A673 (cell line): Measurements from ENCODE around the gene UCP3. TPM values are rescaled to one million over a fixed set of nuclear protein-coding genes. Genes with fewer than 3 reads are reported as not detected.

ENCODE experiments used
- BruUV-seq: library from RNA; stranded (reverse); fragments of 400-500 nt; replicated peaks from 2 replicates; lab custom pipeline; 2021; lab: Mats Ljungman, UMichigan
- CTCF ChIA-PET: fragments of 300-600 bp; sonication (Branson Sonifier 250); formaldehyde crosslinking; loops from one replicate; lab custom pipeline; 2022; ENCODE audit warnings: antibody characterized with exemption; lab: Charles Lee
- POLR2A ChIA-PET: fragments of 300-600 bp; sonication (Branson Sonifier 250); formaldehyde crosslinking; loops from one replicate; lab custom pipeline; 2022; ENCODE audit warnings: antibody characterized with exemption; ENCODE audit not compliant: low non-redundant PET; lab: Charles Lee
- DNase-seq: peaks from one replicate; pipeline ENCODE4 v3.0.0-alpha.2; 2015; ENCODE audit warnings: low spot score
- H3K27ac ChIP-seq: fragments of 200-600 bp; sonication (generic); 2 replicates; pipeline ENCODE4 v1.5.1; 2016; ENCODE audit warnings: mixed run types, low read depth, mild to moderate bottlenecking, mixed read lengths, antibody characterized with exemption, low read length; ENCODE audit not compliant: poor library complexity, severe bottlenecking
- H3K27me3 ChIP-seq: fragments of 200-600 bp; sonication (generic); replicated peaks from 2 replicates; pipeline ENCODE4 v1.6.1; 2017; ENCODE audit warnings: mixed run types, low read depth, mild to moderate bottlenecking, mixed read lengths, antibody characterized with exemption, low read length; ENCODE audit not compliant: insufficient read depth, poor library complexity
- H3K36me3 ChIP-seq: fragments of 200-600 bp; sonication (generic); 2 replicates; pipeline ENCODE4 v1.6.1; 2016; ENCODE audit warnings: mixed run types, mild to moderate bottlenecking, mixed read lengths, antibody characterized with exemption, low read length; ENCODE audit not compliant: insufficient read depth, poor library complexity, severe bottlenecking
- H3K4me1 ChIP-seq: fragments of 200-600 bp; sonication (generic); 2 replicates; pipeline ENCODE4 v1.6.1; 2017; ENCODE audit warnings: mixed run types, mild to moderate bottlenecking, mixed read lengths, antibody characterized with exemption, low read length; ENCODE audit not compliant: insufficient read depth, poor library complexity, severe bottlenecking
- H3K4me3 ChIP-seq: fragments of 200-600 bp; sonication (generic); 2 replicates; pipeline ENCODE4 v1.5.1; 2016; ENCODE audit warnings: low read depth, mixed run types, mild to moderate bottlenecking, mixed read lengths, low read length; ENCODE audit not compliant: poor library complexity, severe bottlenecking
- H3K9me3 ChIP-seq: fragments of 200-600 bp; sonication (generic); 2 replicates; pipeline ENCODE4 v1.6.1; 2016; ENCODE audit warnings: mixed run types, low read depth, mild to moderate bottlenecking, mixed read lengths, antibody characterized with exemption, low read length; ENCODE audit not compliant: poor library complexity, severe bottlenecking
- EZH2 ChIP-seq: fragments of 200-600 bp; sonication (generic); IDR thresholded peaks from 2 replicates; pipeline ENCODE4 v1.6.1; 2017; ENCODE audit warnings: borderline replicate concordance, low read depth, mild to moderate bottlenecking, mixed read lengths, antibody characterized with exemption, low read length; ENCODE audit not compliant: poor library complexity, severe bottlenecking
- intact Hi-C: fragments of 100-400 bp; cut with micrococcal nuclease; formaldehyde crosslinking; loops from one replicate; pipeline ENCODE4 v1.10.0; 2022; ENCODE audit not compliant: unreplicated experiment
- total RNA-seq: library from RNA; stranded (reverse); gene quantifications from 2 replicates; pipeline ENCODE4 v1.2.3, GENCODE V29; 2021
- TF ChIP-seq, protein P1 (sequence below): fragments of 300-800, 200-600 bp; sonication (generic); conservative IDR thresholded peaks from 2 replicates; pipeline ENCODE4 v1.5.1; 2017; ENCODE audit warnings: low read depth, mild to moderate bottlenecking, antibody characterized with exemption, low read length, moderate library complexity, mixed read lengths

The UCP3 gene
- total RNA-seq, 1 experiment from 2014 or later = 3.6 TPM

GRCh38 chr11:73991471-73992006 lies 17.3 kb downstream of the UCP3 start:
- ChIA-PET CTCF (no interaction called here), POLR2A (no interaction called here)
- H3K4me1 ChIP-seq = no peaks in the 10 kb centered on the region
- no peaks in the 10 kb centered on the region for H3K9me3 ChIP-seq
- H3K36me3 ChIP-seq = no peaks in the 10 kb centered on the region
- no peak overlapping the region for H3K4me3 ChIP-seq
- H3K27ac ChIP-seq = no peak overlapping the region
- no peak for DNase-seq
- TF ChIP-seq EZH2 = no peak
- TF ChIP-seq, protein P1, sequence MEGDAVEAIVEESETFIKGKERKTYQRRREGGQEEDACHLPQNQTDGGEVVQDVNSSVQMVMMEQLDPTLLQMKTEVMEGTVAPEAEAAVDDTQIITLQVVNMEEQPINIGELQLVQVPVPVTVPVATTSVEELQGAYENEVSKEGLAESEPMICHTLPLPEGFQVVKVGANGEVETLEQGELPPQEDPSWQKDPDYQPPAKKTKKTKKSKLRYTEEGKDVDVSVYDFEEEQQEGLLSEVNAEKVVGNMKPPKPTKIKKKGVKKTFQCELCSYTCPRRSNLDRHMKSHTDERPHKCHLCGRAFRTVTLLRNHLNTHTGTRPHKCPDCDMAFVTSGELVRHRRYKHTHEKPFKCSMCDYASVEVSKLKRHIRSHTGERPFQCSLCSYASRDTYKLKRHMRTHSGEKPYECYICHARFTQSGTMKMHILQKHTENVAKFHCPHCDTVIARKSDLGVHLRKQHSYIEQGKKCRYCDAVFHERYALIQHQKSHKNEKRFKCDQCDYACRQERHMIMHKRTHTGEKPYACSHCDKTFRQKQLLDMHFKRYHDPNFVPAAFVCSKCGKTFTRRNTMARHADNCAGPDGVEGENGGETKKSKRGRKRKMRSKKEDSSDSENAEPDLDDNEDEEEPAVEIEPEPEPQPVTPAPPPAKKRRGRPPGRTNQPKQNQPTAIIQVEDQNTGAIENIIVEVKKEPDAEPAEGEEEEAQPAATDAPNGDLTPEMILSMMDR = no peak
- H3K27me3 ChIP-seq = no peaks in the 10 kb centered on the region
- intact Hi-C loops = no loop called here
- no TSS peak for BruUV-seq

- no TSS peak for BruUV-seq
- TF ChIP-seq, protein P1 = no peak
- TF ChIP-seq EZH2 = no peak
Measured at GRCh38 chr11:73990730-73991129, 18.2 kb downstream of the UCP3 start.

GRCh38 chr11:73989156-73989555 lies 19.7 kb downstream of the UCP3 start:
- H3K27me3 ChIP-seq = no peaks in the 10 kb centered on the region
- no TSS peak for BruUV-seq
- no peak for DNase-seq
- intact Hi-C loops = no loop called here
- H3K36me3 ChIP-seq = no peaks in the 10 kb centered on the region
- TF ChIP-seq, protein P1 = 0 out of 2 replicates have a peak, but pooled peaks have one; percentile 25
- TF ChIP-seq EZH2 = no peak
- H3K27ac ChIP-seq = no peak overlapping the region
- POLR2A ChIA-PET = no interaction called here
- no peak overlapping the region for H3K4me3 ChIP-seq
- peaks cover 1% of the 10 kb centered on the region for H3K4me1 ChIP-seq
- no peaks in the 10 kb centered on the region for H3K9me3 ChIP-seq
- CTCF ChIA-PET = no interaction called here

More at GRCh38 chr11:73990730-73991129, 18.2 kb downstream of the UCP3 start:
- H3K27ac ChIP-seq = no peak overlapping the region
- ChIA-PET POLR2A (no interaction called here), CTCF (no interaction called here)
- H3K4me1 ChIP-seq = no peaks in the 10 kb centered on the region
- H3K27me3 ChIP-seq = no peaks in the 10 kb centered on the region
- DNase-seq = no peak
- intact Hi-C loops = no loop called here
- no peaks in the 10 kb centered on the region for H3K9me3 ChIP-seq
- H3K36me3 ChIP-seq = no peaks in the 10 kb centered on the region
- H3K4me3 ChIP-seq = no peak overlapping the region
